COR-L47 (cell line): ENCODE data around the gene NUP133.
A peak's percentile ranks its signal among the peaks of the same experiment; 100 is the strongest.

ENCODE experiments used
- DNase-seq: peaks from one replicate; lab custom pipeline; 2025; lab: John Stamatoyannopoulos, UW

NUP133 gene

GRCh38 chr1:229452956-229453801 is 55.0 kb downstream of the NUP133 start:
- DNase-seq = peak; percentile 16

DNA sequence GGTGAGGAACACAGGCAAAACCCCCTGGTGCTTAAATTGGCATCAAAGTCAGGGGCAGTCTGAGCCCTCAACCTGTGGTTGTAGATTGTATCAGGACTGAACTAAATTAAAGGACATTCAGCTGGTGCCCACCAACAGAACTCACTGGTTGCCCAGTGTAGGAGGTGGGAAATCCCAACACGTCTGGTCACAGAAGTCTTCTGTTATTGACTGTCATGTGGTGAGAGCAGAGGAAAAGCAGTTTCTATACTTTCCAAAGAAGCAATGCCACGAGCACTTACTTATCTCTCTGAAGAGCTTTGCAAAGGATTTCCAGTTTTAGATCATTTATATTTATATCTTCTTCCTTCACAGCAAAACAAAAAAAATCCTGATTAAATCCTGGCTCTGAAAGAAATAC is 59.3 kb downstream of the NUP133 start:
- DNase-seq = no peak

DNA sequence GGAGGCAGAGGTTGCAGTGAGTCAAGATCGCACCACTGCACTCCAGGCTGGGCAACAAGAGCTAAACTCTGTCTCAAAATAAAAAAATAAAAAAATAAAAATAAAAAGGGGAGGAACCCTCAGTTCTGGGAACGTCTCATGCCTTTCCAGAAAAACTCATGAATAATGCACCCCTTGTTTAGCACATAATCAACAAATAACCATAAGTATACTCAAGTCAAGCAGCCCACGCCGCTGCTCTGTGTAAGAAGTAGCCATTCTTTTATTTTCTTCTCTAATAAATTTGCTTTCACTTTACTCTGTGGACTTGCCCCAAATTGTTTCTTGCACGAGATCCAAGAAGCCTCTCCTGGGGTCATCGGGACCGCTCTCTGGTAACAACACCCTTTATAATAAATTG is 59.8 kb downstream of the NUP133 start:
- no peak for DNase-seq

DNA sequence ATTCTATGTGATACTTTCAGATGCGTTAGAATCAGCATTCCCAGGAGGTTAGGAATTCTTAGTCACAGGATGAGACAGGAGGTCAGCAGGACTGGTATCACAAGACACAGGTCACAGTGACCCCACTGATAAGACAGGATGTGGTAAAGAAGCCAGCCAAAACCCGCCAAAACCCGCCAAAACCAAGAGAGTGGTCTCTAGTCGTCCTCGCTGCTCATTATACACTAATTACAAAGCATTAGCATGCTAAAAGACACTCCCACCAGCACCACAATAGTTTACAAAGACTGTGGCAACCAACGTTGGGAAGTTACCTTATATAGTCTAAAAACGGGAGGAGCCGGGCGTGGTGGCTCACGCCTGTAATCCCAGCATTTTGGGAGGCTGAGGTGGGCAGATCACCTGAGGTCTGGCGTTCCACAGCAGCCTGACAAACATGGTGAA is 60.3 kb downstream of the NUP133 start:
- DNase-seq = no peak

- DNase-seq = no peak
Observed at GRCh38 chr1:229445828-229446227, 62.3 kb downstream of the NUP133 start.

DNA sequence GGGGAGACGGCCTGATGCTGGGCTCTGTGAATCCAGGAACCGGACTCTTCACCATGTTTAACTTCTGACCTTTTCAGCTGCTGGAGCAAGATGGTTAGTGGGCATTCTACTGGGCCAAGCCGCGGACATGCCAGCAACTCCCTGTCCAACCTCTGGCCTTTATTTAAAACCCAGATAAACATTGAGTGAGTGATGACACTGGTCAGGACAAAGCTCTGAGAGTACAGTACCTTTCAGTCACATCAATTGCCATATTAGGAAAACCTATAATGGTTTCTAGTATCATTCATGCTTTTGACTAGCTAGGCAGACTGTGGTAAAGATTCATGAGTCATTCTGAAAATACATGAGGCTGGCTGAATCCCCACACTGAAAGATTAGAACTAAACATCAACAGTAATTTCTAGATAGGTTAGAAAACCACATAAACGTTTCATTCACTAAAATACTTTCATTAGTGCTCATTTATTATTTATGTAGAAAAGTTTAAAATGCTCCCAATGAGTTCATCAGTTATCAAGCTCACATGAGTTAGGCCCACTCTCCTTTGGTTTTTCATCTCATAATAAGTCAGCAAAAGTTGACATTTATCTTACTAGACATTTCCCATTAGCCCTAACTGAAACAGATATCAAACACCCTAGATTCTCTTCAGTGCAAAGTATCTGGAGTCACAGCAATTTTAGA is 67.1 kb downstream of the NUP133 start:
- no peak for DNase-seq

- DNase-seq = no peak
Observed at GRCh38 chr1:229438021-229438420, 70.1 kb downstream of the NUP133 start.

DNA sequence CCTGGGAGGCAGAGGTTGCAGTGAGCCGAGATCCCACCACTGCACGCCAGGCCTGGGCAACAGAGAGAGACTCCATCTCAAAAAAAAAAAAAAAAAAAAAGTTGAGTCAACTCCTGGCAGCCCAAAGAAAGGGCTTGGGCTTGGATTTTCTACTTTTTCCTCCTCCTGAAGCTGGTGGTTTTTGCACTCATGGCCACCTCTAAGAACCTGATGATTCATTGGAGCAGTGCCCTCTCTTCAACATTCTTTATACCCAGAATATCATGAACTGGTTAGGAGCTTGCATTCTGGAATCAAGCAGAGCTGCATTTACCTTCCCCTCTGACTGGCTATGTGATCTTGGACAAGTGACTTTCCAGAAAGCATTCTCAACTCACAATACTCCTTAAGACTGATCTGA is 70.7 kb downstream of the NUP133 start:
- DNase-seq = no peak

DNA sequence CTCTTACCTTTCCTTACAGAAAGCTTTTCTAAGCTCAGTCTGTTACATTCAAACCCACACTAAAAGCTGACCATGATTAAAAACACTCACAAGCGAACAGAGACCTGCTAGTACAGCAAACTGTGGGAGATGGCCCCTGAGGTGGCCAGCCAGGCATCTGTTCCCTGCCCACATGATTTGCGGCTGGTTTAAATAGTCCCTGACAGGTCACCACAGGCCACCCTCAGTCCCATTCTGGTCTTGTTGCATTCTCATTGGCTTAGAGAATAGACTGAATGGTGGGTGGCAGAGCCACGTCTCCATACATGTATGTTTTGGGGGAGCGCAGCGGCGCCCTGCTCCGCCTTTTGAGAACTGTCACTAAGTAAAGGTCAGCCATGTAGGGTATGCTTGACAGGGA is 71.9 kb downstream of the NUP133 start:
- DNase-seq = no peak

- no peak for DNase-seq
Observed at GRCh38 chr1:229434641-229435051, 73.5 kb downstream of the NUP133 start.

- no peak for DNase-seq
Observed at GRCh38 chr1:229434005-229434640, 74.0 kb downstream of the NUP133 start, which contains the start of gene ACTA1. ACTA1 (minus strand) TSS chr1:229434094; CDS start chr1:229433115, 979 bp downstream.

- no peak for DNase-seq
Observed at GRCh38 chr1:229433364-229434004, 74.7 kb downstream of the NUP133 start.

DNA sequence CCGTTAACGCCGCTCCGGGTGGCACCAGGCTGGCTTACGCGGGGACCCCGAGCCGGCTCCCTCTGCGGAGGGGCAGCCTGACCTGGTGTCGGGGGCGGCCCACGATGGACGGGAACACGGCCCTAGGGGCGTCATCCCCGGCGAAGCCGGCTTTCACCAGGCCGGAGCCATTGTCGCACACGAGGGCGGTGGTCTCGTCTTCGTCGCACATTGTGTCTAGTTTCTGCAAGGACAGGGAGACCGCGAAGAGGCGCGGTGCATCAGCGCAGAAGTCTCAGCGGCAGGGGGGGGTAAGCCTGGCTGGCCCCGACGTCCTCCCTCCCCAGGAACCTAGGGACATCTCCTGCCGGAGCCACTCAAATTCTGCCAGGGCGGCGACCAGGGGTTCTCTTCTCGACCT is 75.2 kb downstream of the NUP133 start:
- DNase-seq = no peak

- DNase-seq = no peak
Observed at GRCh38 chr1:229432116-229432461, 76.1 kb downstream of the NUP133 start.

DNA sequence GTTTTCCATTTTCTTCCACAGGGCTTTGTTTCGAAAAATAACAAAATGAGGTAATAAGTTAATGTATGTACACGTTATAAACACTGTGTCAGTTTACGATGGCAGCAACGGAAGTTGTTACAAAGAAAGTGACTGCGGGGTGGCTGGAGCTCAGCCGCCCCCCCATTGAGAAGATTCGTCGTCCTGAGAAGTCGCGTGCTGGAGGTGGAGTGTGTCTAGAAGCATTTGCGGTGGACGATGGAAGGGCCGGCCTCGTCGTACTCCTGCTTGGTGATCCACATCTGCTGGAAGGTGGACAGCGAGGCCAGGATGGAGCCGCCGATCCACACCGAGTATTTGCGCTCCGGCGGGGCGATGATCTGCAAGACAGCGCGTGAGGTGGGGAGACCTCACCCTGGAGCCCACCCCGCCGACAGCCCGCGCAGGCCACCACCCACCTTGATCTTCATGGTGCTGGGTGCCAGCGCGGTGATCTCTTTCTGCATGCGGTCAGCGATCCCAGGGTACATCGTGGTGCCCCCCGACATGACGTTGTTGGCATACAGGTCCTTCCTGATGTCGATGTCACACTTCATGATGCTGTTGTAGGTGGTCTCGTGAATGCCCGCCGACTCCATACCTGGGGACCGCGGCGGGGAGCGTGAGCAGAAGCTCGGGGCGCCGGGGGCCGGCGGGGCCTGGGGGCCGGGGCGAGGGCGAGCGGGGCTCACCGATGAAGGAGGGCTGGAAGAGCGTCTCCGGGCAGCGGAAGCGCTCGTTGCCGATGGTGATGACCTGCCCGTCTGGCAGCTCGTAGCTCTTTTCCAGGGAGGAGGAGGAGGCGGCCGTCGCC is 76.6 kb downstream of the NUP133 start:
- no peak for DNase-seq

GRCh38 chr1:229430761-229431283 is 77.3 kb downstream of the NUP133 start:
- DNase-seq = no peak

DNA sequence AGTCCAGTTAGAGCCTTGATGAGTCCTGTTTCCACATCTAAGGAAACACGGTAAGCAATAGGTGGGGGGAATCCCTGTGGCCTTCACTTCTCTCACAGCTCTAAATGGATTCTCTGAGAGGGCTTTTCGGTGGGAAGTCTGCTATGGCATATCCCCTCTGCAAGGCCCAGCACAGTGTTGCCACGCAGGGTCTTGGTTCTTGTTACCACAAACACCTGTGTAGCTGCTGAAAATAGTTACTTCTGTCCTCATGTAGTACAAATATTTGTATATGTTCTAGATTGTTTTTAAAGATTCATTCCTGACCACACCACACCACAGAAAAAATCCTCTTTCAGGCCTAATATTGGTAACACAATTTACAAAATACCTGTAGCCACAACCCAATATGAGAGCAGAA is 79.9 kb downstream of the NUP133 start:
- DNase-seq = no peak

- no peak for DNase-seq
Observed at GRCh38 chr1:229427572-229427971, 80.6 kb downstream of the NUP133 start.

GRCh38 chr1:229425564-229426159 is 82.5 kb downstream of the NUP133 start:
- DNase-seq = no peak

GRCh38 chr1:229420765-229421164 is 87.4 kb downstream of the NUP133 start:
- no peak for DNase-seq

DNA sequence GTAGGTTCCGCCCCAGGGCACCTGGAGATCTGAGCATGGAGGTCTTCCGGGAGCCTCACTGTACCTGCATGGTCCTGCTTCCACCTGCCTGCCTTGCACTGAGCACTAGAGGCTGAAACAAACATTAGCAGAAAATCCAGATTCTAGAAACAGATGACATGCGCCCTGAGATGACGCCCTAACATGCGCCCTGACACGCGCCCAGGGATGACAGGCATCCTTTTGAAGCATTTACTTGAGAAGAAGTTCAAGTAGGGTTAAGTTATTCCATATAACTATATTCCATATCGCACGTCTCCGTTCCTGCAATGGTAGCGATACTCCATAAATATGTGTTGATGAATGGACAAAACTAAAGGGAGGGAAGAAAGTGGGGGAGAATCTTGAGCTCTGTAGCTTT is 87.9 kb downstream of the NUP133 start:
- no peak for DNase-seq
